ENCODE measurements around the gene GPR35.
"Not testable (repeated sequence)": the region's sequence is repeated elsewhere in the genome, so short reads cannot be mapped to it uniquely, and the experiment has no call there.

Gene GPR35

GRCh38 chr2:240650254-240650965 is 25.1 kb downstream of the GPR35 start:
- DNase-seq (ENCODE audit: low read depth in 1 of 2, low spot score in 1 of 2) = no peak

GRCh38 chr2:240651185-240651584 is 25.9 kb downstream of the GPR35 start:
- DNase-seq (ENCODE audit: low read depth in 1 of 2, low spot score in 1 of 2) = no peak

GRCh38 chr2:240655931-240656886 is 30.9 kb downstream of the GPR35 start:
- no peak for DNase-seq (ENCODE audit: low read depth in 1 of 2, low spot score in 1 of 2)

DNA sequence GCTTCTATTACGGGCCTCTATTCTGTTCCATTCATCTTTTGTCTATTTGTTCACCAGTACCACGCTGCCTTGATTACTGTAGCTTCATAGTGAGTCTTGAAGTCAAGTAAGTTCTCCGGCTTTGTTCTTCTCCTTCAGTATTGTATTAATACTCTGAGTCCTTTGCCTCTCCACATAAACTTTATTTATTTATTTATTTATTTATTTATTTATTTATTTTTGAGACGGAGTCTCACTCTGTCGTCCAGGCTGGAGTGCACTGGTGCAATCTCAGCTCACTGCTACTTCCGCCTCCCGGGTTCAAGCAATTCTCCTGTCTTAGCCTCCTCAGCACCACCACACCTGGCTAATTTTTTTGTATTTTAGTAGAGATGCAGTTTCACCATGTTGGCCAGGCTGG is 34.6 kb downstream of the GPR35 start:
- DNase-seq (ENCODE audit: low read depth in 1 of 2, low spot score in 1 of 2) = not testable (repeated sequence)

DNA sequence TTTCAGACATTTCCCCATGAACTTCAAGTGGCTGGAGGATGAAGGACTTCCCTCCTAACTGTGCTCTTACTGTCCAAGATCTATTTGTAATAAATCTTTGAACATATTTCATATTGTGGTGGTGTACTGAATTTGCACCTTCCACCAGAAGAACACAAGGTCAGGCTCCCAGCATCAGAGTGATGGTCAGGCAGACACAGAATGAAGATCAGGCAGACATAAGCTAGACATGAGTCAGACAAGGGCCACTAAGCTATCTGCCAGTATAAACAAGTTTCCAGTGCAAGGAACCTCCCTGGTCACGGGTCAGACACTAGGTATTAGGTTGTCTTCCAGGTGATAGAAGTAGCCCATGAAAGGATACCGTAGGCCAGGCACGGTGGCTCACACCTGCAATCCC is 37.4 kb downstream of the GPR35 start:
- DNase-seq (ENCODE audit: low read depth in 1 of 2, low spot score in 1 of 2) = no peak

DNA sequence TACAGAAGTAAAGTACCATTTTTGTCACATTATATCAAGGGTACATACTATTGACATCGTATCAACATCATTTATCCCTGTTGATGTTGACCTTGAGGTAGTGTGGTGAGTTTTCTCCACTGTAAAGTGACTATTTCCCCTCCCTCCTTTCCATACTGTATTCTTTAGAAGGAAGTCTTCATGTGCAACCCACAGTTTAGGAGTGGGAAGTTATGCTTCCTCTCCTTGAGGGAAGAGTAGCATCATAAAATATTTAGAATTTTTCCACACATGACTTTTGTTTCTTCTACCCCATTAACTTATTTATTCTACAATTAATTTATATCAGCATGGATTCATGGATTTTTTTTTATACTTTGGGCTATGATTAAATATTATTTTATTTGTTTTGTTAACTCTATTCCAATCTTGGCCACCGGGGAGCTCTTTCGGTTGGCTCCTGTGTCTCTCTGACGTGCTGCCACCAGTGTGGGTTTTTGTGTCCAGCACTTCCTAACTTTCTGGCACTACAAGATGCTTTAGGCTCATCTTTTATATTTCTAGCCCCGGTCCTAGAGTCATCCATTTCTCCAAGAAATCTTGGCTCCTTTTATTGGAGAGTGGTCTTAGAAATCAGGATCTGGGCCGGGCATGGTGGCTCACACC is 38.4 kb downstream of the GPR35 start:
- no peak for DNase-seq (ENCODE audit: low read depth in 1 of 2, low spot score in 1 of 2)

GRCh38 chr2:240664622-240665021 is 39.3 kb downstream of the GPR35 start:
- DNase-seq (ENCODE audit: low read depth in 1 of 2, low spot score in 1 of 2) = no peak

DNA sequence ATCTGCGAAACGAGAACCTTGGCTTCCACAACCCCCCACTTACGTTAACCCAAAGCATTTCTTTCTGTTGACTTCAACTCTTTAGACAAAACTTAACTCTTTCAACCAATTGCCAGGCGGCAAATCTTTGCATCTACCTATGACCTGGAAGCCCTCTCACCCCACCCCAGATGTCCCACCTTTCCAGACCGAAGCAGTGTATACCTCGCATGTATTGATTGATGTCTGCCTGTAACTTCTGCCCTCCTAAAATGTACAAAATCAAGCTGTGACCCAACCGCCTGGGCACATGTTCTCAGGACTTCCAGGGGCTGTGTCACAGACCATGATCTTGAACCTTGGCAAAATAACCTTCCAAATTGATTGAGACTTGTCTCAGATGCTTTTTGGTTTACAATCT is 45.1 kb downstream of the GPR35 start:
- DNase-seq (ENCODE audit: low read depth in 1 of 2, low spot score in 1 of 2) = no peak

DNA sequence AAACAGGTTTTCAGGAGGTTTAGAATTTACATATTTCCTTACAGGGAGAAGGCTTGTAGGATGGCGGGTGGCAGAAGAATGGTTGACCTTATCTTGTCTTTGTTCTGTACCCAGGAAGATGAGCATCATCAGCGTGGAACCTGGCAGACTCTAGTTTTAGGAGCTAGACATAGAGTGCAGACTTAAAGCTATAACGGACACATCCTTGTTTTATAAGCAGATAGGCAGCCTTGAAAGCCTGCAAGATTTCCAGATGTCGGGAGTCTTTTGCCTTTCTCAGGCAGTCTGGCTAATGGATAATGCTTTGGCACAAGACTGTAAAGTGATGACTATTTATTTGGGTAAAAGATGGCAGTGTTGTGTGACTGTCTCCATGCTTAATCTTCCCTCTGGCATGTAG is 45.7 kb downstream of the GPR35 start:
- no peak for DNase-seq (ENCODE audit: low read depth in 1 of 2, low spot score in 1 of 2)

DNA sequence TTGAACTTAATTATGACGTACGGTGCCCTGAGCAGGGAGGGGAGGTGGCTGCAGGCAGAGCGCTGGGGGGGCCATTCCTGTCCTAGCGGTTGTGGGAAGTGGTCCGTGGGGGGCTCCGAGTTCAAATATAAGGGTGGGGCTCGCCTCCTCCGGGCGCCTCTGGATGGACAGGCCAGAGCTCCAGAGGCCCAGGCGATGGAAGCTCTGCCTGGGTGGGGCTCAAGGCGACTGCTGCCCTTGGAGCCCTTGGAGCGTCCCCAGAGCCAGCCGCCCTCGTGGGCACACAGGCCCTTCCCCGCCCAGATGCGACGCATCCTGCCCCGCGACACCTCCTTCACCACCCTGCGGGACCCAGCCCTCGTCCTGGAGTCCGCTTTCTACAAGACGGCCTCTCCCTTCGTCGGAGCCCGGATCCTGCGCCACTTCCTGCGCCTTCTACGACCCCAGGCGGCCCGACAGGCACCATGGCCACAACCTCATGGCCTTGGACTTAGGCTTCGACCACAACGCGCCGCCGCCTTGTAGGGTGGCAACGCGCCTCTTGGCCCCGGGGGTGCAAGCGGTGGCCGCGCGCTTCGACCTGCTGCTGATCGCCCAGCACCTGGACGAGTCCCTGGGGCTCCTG is 46.9 kb downstream of the GPR35 start:
- DNase-seq (ENCODE audit: low read depth in 1 of 2, low spot score in 1 of 2) = no peak

GRCh38 chr2:240672701-240673190 is 47.5 kb downstream of the GPR35 start:
- DNase-seq (ENCODE audit: low read depth in 1 of 2, low spot score in 1 of 2) = no peak

GRCh38 chr2:240674461-240675184 is 49.3 kb downstream of the GPR35 start:
- not testable (repeated sequence) for DNase-seq (ENCODE audit: low read depth in 1 of 2, low spot score in 1 of 2)

GRCh38 chr2:240675345-240675744 is 50.1 kb downstream of the GPR35 start:
- not testable (repeated sequence) for DNase-seq (ENCODE audit: low read depth in 1 of 2, low spot score in 1 of 2)

- DNase-seq (ENCODE audit: low read depth in 1 of 2, low spot score in 1 of 2) = not testable (repeated sequence)
These were observed 52.8 kb downstream of the GPR35 start for GRCh38 chr2:240678043-240678442.

DNA sequence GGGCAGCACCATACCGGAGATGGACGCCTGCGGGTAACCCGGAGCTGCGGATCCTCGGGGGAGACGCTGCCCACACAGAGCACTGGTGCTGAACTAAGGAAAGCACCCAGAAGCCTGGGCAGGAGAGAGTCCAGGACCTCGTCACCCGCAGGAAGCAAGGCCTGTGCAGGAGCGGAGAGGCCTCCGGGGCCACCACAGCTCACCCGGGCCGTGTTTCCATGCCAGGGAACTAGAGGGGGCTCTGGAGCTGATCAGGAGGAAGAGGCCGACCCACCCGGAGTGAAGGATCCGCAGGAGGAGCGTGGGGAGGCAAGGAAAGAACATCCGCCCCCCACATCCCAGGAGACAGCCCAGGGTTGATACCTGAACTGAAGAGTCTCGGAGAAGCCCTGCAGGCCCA is 53.6 kb downstream of the GPR35 start:
- not testable (repeated sequence) for DNase-seq (ENCODE audit: low read depth in 1 of 2, low spot score in 1 of 2)

GRCh38 chr2:240680185-240680584 is 54.9 kb downstream of the GPR35 start:
- not testable (repeated sequence) for DNase-seq (ENCODE audit: low read depth in 1 of 2, low spot score in 1 of 2)

Measured in activated CD4-positive, alpha-beta T cell treated with anti-CD3 and anti-CD28 coated beads, Interleukin-2, amount 50 U/mL, for 24 hours (primary cell).